OCI-LY3 (cell line): Measurements from ENCODE around the gene TMEM35A.

Source experiments
- H2AFZ ChIP-seq: fragments of 200-600, 300-600 bp; shearing (Covaris generic); 2 replicates; pipeline ENCODE4 v1.6.0; 2014; ENCODE audit warnings: antibody characterized with exemption, low read depth, low read length
- H3K27ac ChIP-seq: fragments of 200-600, 300-600 bp; sonication (generic); 2 replicates; pipeline ENCODE4 v1.5.1; 2014; ENCODE audit warnings: mild to moderate bottlenecking, low read length, moderate library complexity, mixed read lengths
- H3K27me3 ChIP-seq: fragments of 200-600, 300-600 bp; sonication (generic); 2 replicates; pipeline ENCODE4 v1.6.1; 2014; ENCODE audit warnings: low read depth, low read length, mixed read lengths
- H3K36me3 ChIP-seq: fragments of 200-600, 300-600 bp; sonication (generic); replicated peaks from 2 replicates; pipeline ENCODE3; 2014; ENCODE audit warnings: low read depth, low read length, mixed read lengths
- H3K4me1 ChIP-seq: fragments of 300-600, 200-600 bp; sonication (generic); 2 replicates; pipeline ENCODE4 v1.6.1; 2014; ENCODE audit warnings: low read length, mixed read lengths
- H3K4me2 ChIP-seq: fragments of 200-600, 300-600 bp; sonication (generic); 2 replicates; pipeline ENCODE4 v1.6.1; 2014; ENCODE audit warnings: low read length, mixed read lengths
- H3K4me3 ChIP-seq: fragments of 300-600, 200-600 bp; sonication (generic); 2 replicates; pipeline ENCODE4 v1.5.1; 2014; ENCODE audit warnings: antibody characterized with exemption, mild to moderate bottlenecking, low read length, moderate library complexity
- H3K79me2 ChIP-seq: fragments of 300-600, 200-600 bp; shearing (Covaris generic); 2 replicates; pipeline ENCODE4 v1.6.1; 2014; ENCODE audit warnings: mild to moderate bottlenecking, low read length, mixed read lengths
- H3K9ac ChIP-seq: fragments of 300-600, 200-600 bp; shearing (Covaris generic); 2 replicates; pipeline ENCODE4 v1.6.0; 2014; ENCODE audit warnings: mild to moderate bottlenecking, low read length, moderate library complexity
- H3K9me3 ChIP-seq: fragments of 200-600, 300-600 bp; shearing (Covaris generic); 2 replicates; pipeline ENCODE4 v1.6.1; 2014; ENCODE audit warnings: low read length, mixed read lengths; ENCODE audit not compliant: insufficient read depth
- H4K20me1 ChIP-seq: fragments of 200-600, 300-600 bp; sonication (generic); 2 replicates; pipeline ENCODE4 v1.6.1; 2016; ENCODE audit warnings: low read length, mixed read lengths; ENCODE audit not compliant: insufficient read depth
- CTCF ChIP-seq: fragments of 200-600, 300-600 bp; sonication (generic); IDR thresholded peaks from 2 replicates; pipeline ENCODE4 v1.5.1; 2014; ENCODE audit warnings: antibody characterized with exemption, low read length, low read depth
- EZH2phosphoT487 ChIP-seq: fragments of 200-600 bp; shearing (Covaris generic); IDR thresholded peaks from 2 replicates; pipeline ENCODE4 v1.6.1; 2018; ENCODE audit warnings: antibody characterized with exemption, mixed run types, low read depth

Gene TMEM35A

GRCh38 chrX:101117701-101118100 lies 39.0 kb downstream of the TMEM35A start:
- no peak overlapping the region for H3K27ac ChIP-seq
- no peaks in the 10 kb centered on the region for H3K9me3 ChIP-seq
- no peak overlapping the region for H3K9ac ChIP-seq
- no peaks in the 10 kb centered on the region for H4K20me1 ChIP-seq
- no peaks in the 10 kb centered on the region for H3K27me3 ChIP-seq
- no peaks in the 10 kb centered on the region for H3K4me1 ChIP-seq
- no peak overlapping the region for H2AFZ ChIP-seq
- H3K79me2 ChIP-seq = no peaks in the 10 kb centered on the region
- H3K4me2 ChIP-seq = no peak overlapping the region
- H3K36me3 ChIP-seq = peaks cover 24% of the 10 kb centered on the region
- H3K4me3 ChIP-seq = no peak overlapping the region
- TF ChIP-seq EZH2phosphoT487 = no peak
- TF ChIP-seq CTCF = no peak

- Histone ChIP-seq H4K20me1 (no peaks in the 10 kb centered on the region), H3K27me3 (no peaks in the 10 kb centered on the region), H3K27ac (no peak overlapping the region), H3K4me3 (no peak overlapping the region), H3K9ac (no peak overlapping the region), H3K36me3 (peaks cover 13% of the 10 kb centered on the region), H3K4me1 (no peaks in the 10 kb centered on the region), H2AFZ (no peak overlapping the region), H3K4me2 (no peak overlapping the region), H3K9me3 (no peaks in the 10 kb centered on the region), H3K79me2 (no peaks in the 10 kb centered on the region)
- TF ChIP-seq CTCF = no peak
- no peak for TF ChIP-seq EZH2phosphoT487
Observed at GRCh38 chrX:101136235-101136634, 57.6 kb downstream of the TMEM35A start.
